ENCODE data around the gene LPCAT1. TPM values are rescaled to one million over a fixed set of nuclear protein-coding genes. Genes with fewer than 3 reads are reported as not detected.
"Not testable (repeated sequence)": the region's sequence is repeated elsewhere in the genome, so short reads cannot be mapped to it uniquely, and the experiment has no call there.

The LPCAT1 gene
- total RNA-seq, 2 donors from 2014 or later = 17.1 to 27.3 TPM

GRCh38 chr5:1540831-1541701 lies 17.3 kb upstream of the LPCAT1 start:
- Histone ChIP-seq H3K4me3 (no peak overlapping the region), H3K36me3 (no peaks in the 10 kb centered on the region), H3K9ac (ENCODE audit: low read depth in 2 of 2, low read length in 2 of 2) (no peak overlapping the region), H3K4me1 (no peaks in the 10 kb centered on the region), H3K9me3 (no peaks in the 10 kb centered on the region), H3K27ac (no peak overlapping the region), H3K27me3 (no peaks in the 10 kb centered on the region)
- no peak for TF ChIP-seq CTCF (IDR thresholded peaks at IDR 0.05)
- no peak for DNase-seq
- intact Hi-C loops (cut with DNase I) = no loop called here

GRCh38 chr5:1540166-1540565 lies 16.4 kb upstream of the LPCAT1 start:
- intact Hi-C loops (cut with DNase I) = no loop called here
- DNase-seq = no peak

GRCh38 chr5:1539393-1540161 lies 15.8 kb upstream of the LPCAT1 start:
- H3K27me3 ChIP-seq; H3K4me3 ChIP-seq; intact Hi-C loops (cut with DNase I); H3K9ac ChIP-seq (ENCODE audit: low read depth in 2 of 2, low read length in 2 of 2); H3K27ac ChIP-seq; H3K4me1 ChIP-seq; H3K36me3 ChIP-seq; H3K9me3 ChIP-seq: not testable (repeated sequence)
- peak; percentile 13 for DNase-seq

More at GRCh38 chr5:1540166-1540565, 16.4 kb upstream of the LPCAT1 start:
- no peak for TF ChIP-seq CTCF (IDR thresholded peaks at IDR 0.05)
- Histone ChIP-seq H3K27ac (no peak overlapping the region), H3K27me3 (no peaks in the 10 kb centered on the region), H3K9ac (ENCODE audit: low read depth in 2 of 2, low read length in 2 of 2) (no peak overlapping the region), H3K36me3 (no peaks in the 10 kb centered on the region), H3K9me3 (no peaks in the 10 kb centered on the region), H3K4me1 (no peaks in the 10 kb centered on the region), H3K4me3 (no peak overlapping the region)

GRCh38 chr5:1538741-1539392 lies 15.1 kb upstream of the LPCAT1 start:
- TF ChIP-seq CTCF (IDR thresholded peaks at IDR 0.05) = no peak
- Histone ChIP-seq H3K9ac (ENCODE audit: low read depth in 2 of 2, low read length in 2 of 2) (no peak overlapping the region), H3K4me3 (no peak overlapping the region), H3K4me1 (no peaks in the 10 kb centered on the region), H3K27ac (no peak overlapping the region), H3K27me3 (no peaks in the 10 kb centered on the region), H3K36me3 (no peaks in the 10 kb centered on the region), H3K9me3 (no peaks in the 10 kb centered on the region)
- intact Hi-C loops (cut with DNase I) = no loop called here
- no peak for DNase-seq

- intact Hi-C loops (cut with DNase I) = no loop called here
- Histone ChIP-seq H3K9ac (ENCODE audit: low read depth in 2 of 2, low read length in 2 of 2) (no peak overlapping the region), H3K27me3 (no peaks in the 10 kb centered on the region), H3K4me1 (no peaks in the 10 kb centered on the region), H3K27ac (no peak overlapping the region), H3K9me3 (no peaks in the 10 kb centered on the region), H3K36me3 (no peaks in the 10 kb centered on the region), H3K4me3 (no peak overlapping the region)
- TF ChIP-seq CTCF (IDR thresholded peaks at IDR 0.05) = no peak
- no peak for DNase-seq
Measured at GRCh38 chr5:1538276-1538675, 14.5 kb upstream of the LPCAT1 start.
